ENCODE results near the gene TEX19.
"Not testable (repeated sequence)": the region's sequence is repeated elsewhere in the genome, so short reads cannot be mapped to it uniquely, and the experiment has no call there.

The TEX19 gene

GRCh38 chr17:82412081-82412480, 53.0 kb downstream of the TEX19 start:
- not testable (repeated sequence) for DNase-seq

- DNase-seq, result no peak
Observed at GRCh38 chr17:82412535-82413520, 53.8 kb downstream of the TEX19 start.
